ENCODE results near the gene SYNJ1. TPM values are rescaled to one million over a fixed set of nuclear protein-coding genes. Genes with fewer than 3 reads are reported as not detected.

Gene SYNJ1
- total and polyA plus RNA-seq, 2 of the 13 experiments (the other 11 are each of a cell fraction or from before 2014, with no cell fraction given), result 2.0 to 2.7 TPM

DNA sequence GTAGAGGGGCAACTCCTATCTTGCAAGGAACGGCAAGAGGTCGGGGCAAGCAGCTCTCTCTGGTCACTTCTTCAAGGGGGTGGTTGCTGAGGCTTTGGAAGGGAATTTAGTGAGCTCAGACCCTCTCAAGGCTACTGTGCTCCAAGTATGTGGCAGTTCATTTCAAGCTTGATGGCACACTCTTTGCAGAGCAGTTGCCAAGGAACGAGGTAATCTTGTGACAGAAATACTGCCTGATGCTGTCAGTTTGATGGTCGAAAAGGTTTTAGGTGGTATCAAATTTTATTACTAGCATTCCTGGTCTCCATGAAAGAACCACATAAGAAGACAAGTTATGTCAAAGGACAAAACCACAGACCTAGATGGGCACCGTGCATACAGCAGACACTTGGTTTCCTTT is 128.7 kb downstream of the SYNJ1 start:
- 90% methylated on average over 5 of the region's 5 CpGs for WGBS (ENCODE audit: low lambda C conversion rate)
- Histone ChIP-seq H3K9me3 (ENCODE audit: low read length) (no peaks in the 10 kb centered on the region), H3K4me1 (ENCODE audit: insufficient read depth, low read length) (peaks cover 59% of the 10 kb centered on the region), H3K4me3 (replicated peaks in 1 of 3; ENCODE audit: insufficient read depth in 1 of 3, low read depth in 2 of 3, low read length in 3 of 3) (no peak overlapping the region), H3K27me3 (ENCODE audit: control insufficient read depth in 1 of 2, insufficient read depth in 2 of 2, low read length in 2 of 2) (no peaks in the 10 kb centered on the region), H3K36me3 (replicated peaks in 1 of 2; ENCODE audit: control insufficient read depth in 1 of 2, insufficient read depth in 2 of 2, low read length in 2 of 2) (peaks cover 14 to 22% of the 10 kb centered on the region in 2 experiments), H3K9ac (ENCODE audit: insufficient read depth, low read depth, low read length) (no peak overlapping the region), H3K79me2 (ENCODE audit: insufficient read depth, low read length) (no peaks in the 10 kb centered on the region), H2AFZ (ENCODE audit: low read length) (no peak overlapping the region), H3K4me2 (ENCODE audit: low read depth, low read length) (no peak overlapping the region), H4K20me1 (ENCODE audit: insufficient read depth, low read length) (no peaks in the 10 kb centered on the region), H3K27ac (ENCODE audit: extremely low read length, insufficient read depth, low read length) (peak overlapping the region; percentile 0)
- intact Hi-C loops (cut with micrococcal nuclease; ENCODE audit: unreplicated experiment) (loop anchor here (5.0 to 10.0 kb wide), 2 partner anchors 322 to 1606 kb away; partner anchors contain the start of gene MIS18A), in situ Hi-C loops (cut with HindIII; ENCODE audit: extremely low pct_ligation_motif_present, low pct_unique_long_range_greater_than_20kb) (no loop called here)
- no TSS peak for BruUV-seq (replicated peaks)
- ChIA-PET CTCF (ENCODE audit: low intra/inter-chr PET ratio, low total read pairs) (no interaction called here), POLR2A (interaction anchor here (0.7 to 1.1 kb wide), 3 partner anchors 27 to 268 kb away, joined by 3 to 4 read pairs (median 4); no protein-coding TSS in a partner anchor)
- TF ChIP-seq ATF7-NPFF (CRISPR knock-in tag; IDR thresholded peaks at IDR 0.05; ENCODE audit: low read depth) (no peak), SRSF4 (IDR thresholded peaks at IDR 0.05; ENCODE audit: low read depth, low read length, poor library complexity, severe bottlenecking) (no peak), NFIB (CRISPR knock-in tag; IDR thresholded peaks at IDR 0.05; ENCODE audit: borderline replicate concordance) (no peak), ZFX (CRISPR knock-in tag; IDR thresholded peaks at IDR 0.05; ENCODE audit: low read depth) (no peak), ZNF605 (CRISPR knock-in tag; IDR thresholded peaks at IDR 0.05) (no peak), CEBPZ (IDR thresholded peaks at IDR 0.05; ENCODE audit: low read length) (no peak), ZNF10 (CRISPR knock-in tag; IDR thresholded peaks at IDR 0.05; ENCODE audit: borderline replicate concordance, low read depth) (no peak), MED8 (CRISPR knock-in tag; IDR thresholded peaks at IDR 0.05; ENCODE audit: insufficient replicate concordance) (no peak)
- TF ChIP-seq, protein P1, sequence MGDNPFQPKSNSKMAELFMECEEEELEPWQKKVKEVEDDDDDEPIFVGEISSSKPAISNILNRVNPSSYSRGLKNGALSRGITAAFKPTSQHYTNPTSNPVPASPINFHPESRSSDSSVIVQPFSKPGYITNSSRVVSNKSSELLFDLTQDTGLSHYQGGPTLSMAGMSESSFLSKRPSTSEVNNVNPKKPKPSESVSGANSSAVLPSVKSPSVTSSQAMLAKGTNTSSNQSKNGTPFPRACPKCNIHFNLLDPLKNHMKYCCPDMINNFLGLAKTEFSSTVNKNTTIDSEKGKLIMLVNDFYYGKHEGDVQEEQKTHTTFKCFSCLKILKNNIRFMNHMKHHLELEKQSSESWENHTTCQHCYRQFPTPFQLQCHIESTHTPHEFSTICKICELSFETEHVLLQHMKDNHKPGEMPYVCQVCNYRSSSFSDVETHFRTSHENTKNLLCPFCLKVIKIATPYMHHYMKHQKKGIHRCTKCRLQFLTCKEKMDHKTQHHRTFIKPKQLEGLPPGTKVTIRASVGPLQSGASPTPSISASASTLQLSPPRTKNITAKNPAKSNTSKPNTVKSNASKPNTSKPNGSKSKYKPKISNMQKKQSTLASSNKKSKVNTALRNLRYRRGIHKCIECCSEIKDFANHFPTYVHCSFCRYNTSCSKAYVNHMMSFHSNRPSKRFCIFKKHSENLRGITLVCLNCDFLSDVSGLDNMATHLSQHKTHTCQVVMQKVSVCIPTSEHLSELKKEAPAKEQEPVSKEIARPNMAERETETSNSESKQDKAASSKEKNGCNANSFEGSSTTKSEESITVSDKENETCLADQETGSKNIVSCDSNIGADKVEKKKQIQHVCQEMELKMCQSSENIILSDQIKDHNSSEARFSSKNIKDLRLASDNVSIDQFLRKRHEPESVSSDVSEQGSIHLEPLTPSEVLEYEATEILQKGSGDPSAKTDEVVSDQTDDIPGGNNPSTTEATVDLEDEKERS (CRISPR knock-in tag; IDR thresholded peaks at IDR 0.05), result no peak
- TF ChIP-seq, protein P2, sequence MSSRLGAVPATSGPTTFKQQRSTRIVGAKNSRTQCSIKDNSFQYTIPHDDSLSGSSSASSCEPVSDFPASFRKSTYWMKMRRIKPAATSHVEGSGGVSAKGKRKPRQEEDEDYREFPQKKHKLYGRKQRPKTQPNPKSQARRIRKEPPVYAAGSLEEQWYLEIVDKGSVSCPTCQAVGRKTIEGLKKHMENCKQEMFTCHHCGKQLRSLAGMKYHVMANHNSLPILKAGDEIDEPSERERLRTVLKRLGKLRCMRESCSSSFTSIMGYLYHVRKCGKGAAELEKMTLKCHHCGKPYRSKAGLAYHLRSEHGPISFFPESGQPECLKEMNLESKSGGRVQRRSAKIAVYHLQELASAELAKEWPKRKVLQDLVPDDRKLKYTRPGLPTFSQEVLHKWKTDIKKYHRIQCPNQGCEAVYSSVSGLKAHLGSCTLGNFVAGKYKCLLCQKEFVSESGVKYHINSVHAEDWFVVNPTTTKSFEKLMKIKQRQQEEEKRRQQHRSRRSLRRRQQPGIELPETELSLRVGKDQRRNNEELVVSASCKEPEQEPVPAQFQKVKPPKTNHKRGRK (CRISPR knock-in tag; IDR thresholded peaks at IDR 0.05), result no peak
- TF ChIP-seq, protein P3, sequence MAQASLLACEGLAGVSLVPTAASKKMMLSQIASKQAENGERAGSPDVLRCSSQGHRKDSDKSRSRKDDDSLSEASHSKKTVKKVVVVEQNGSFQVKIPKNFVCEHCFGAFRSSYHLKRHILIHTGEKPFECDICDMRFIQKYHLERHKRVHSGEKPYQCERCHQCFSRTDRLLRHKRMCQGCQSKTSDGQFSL (CRISPR knock-in tag; IDR thresholded peaks at IDR 0.05), result no peak
- DNase-seq (ENCODE audit: low spot score) (no peak), FAIRE-seq (no peak), ATAC-seq (no peak)
